ENCODE measurements around the gene PAFAH1B2. TPM values are rescaled to one million over a fixed set of nuclear protein-coding genes. Genes with fewer than 3 reads are reported as not detected.

The PAFAH1B2 gene
- total and polyA plus RNA-seq, 2 of the 8 experiments (the other 6 are each of a cell fraction or from before 2014, with no cell fraction given): 38.2 to 161 TPM

- TF ChIP-seq RAD21 (IDR thresholded peaks at IDR 0.05 in 1 of 2, conservative IDR thresholded peaks at IDR 0.05 in 1 of 2; ENCODE audit: low read depth in 2 of 2, low read length in 2 of 2) (no peak), SUZ12 (IDR thresholded peaks at IDR 0.05; ENCODE audit: low read length) (no peak), CHD1 (IDR thresholded peaks at IDR 0.05; ENCODE audit: low read depth, low read length) (no peak), RFX5 (IDR thresholded peaks at IDR 0.05; ENCODE audit: borderline replicate concordance, low read depth, low read length) (no peak), HDAC6 (IDR thresholded peaks at IDR 0.05; ENCODE audit: low read depth, low read length) (no peak)
Observed at GRCh38 chr11:117187428-117187798, 43.3 kb downstream of the PAFAH1B2 start (continued).

Data from H1 (cell line).